Liver (tissue), 9 donors: Measurements from ENCODE around the gene ZBTB17. TPM values are rescaled to one million over a fixed set of nuclear protein-coding genes. Genes with fewer than 3 reads are reported as not detected.

ENCODE experiments used
- DNase-seq: peaks from one replicate; pipeline ENCODE4 v3.0.0-alpha.2; 2017; ENCODE audit warnings: low spot score
- H3K27ac ChIP-seq, 2 donors: one replicate each; pipeline ENCODE4 v1.7.0; 2013; ENCODE audit warnings: inconsistent platforms in 2 of 2, low read length in 2 of 2, control low read depth in 1 of 2, low read depth in 1 of 2, mild to moderate bottlenecking in 1 of 2
- H3K27me3 ChIP-seq, 4 donors: one replicate each; pipeline versions ENCODE4 v1.6.1 to v1.7.0; 2013; ENCODE audit warnings: low read length in 3 of 4, inconsistent platforms in 1 of 4, mild to moderate bottlenecking in 1 of 4, moderate library complexity in 1 of 4; ENCODE audit not compliant: control insufficient read depth in 4 of 4, insufficient read depth in 4 of 4
- H3K36me3 ChIP-seq, 4 donors: one replicate each; pipeline versions ENCODE4 v1.6.1 to v1.7.0; 2013; ENCODE audit warnings: low read length in 3 of 4, mild to moderate bottlenecking in 3 of 4, low read depth in 1 of 4, moderate library complexity in 1 of 4; ENCODE audit not compliant: control insufficient read depth in 4 of 4, insufficient read depth in 3 of 4
- H3K4me1 ChIP-seq, 4 donors: one replicate each; pipeline versions ENCODE4 v1.6.1 to v1.7.0; 2013; ENCODE audit warnings: low read length in 3 of 4, mild to moderate bottlenecking in 3 of 4, moderate library complexity in 1 of 4; ENCODE audit not compliant: control insufficient read depth in 4 of 4, insufficient read depth in 4 of 4
- H3K4me3 ChIP-seq, 3 donors: one replicate each; pipeline versions ENCODE4 v1.6.1 to v1.7.0; 2013; ENCODE audit warnings: low read length in 3 of 3, control low read depth in 1 of 3, low read depth in 1 of 3, mild to moderate bottlenecking in 1 of 3
- H3K9ac ChIP-seq, 2 donors: one replicate each; pipeline ENCODE4 v1.7.0; 2013; ENCODE audit warnings: low read length in 2 of 2, mild to moderate bottlenecking in 2 of 2, moderate library complexity in 2 of 2, control low read depth in 1 of 2, low read depth in 1 of 2
- H3K9me3 ChIP-seq, 4 donors: one replicate each; pipeline versions ENCODE4 v1.6.1 to v1.7.0; 2013; ENCODE audit warnings: low read length in 3 of 4; ENCODE audit not compliant: control insufficient read depth in 4 of 4
- ATF3 ChIP-seq: IDR thresholded peaks from 2 replicates; pipeline ENCODE4 v1.6.1; 2016; ENCODE audit warnings: antibody characterized with exemption
- EGR1 ChIP-seq, 2 donors: IDR thresholded peaks; 2 replicates each; pipeline ENCODE4 v1.6.1; 2016 to 2018; ENCODE audit warnings: antibody characterized with exemption in 2 of 2, low read depth in 2 of 2
- FOXA1 ChIP-seq: IDR thresholded peaks from 2 replicates; pipeline ENCODE4 v1.6.1; 2016; ENCODE audit warnings: antibody characterized with exemption
- FOXA2 ChIP-seq: IDR thresholded peaks from 2 replicates; pipeline ENCODE4 v1.6.1; 2016; ENCODE audit warnings: antibody characterized with exemption
- GABPA ChIP-seq, 2 donors: IDR thresholded peaks in 1 of 2; conservative IDR thresholded peaks in 1 of 2; 2 replicates each; pipeline ENCODE4 v1.6.1; 2016; ENCODE audit warnings: antibody characterized with exemption in 2 of 2, mild to moderate bottlenecking in 1 of 2, moderate library complexity in 1 of 2
- HNF4A ChIP-seq, 2 donors: conservative IDR thresholded peaks; 2 replicates each; pipeline ENCODE4 v1.6.1; 2016; ENCODE audit warnings: antibody characterized with exemption in 2 of 2, mild to moderate bottlenecking in 2 of 2
- HNF4G ChIP-seq: IDR thresholded peaks from 2 replicates; pipeline ENCODE4 v1.6.1; 2016; ENCODE audit warnings: antibody characterized with exemption
- JUND ChIP-seq, 2 donors: IDR thresholded peaks; 2 replicates each; pipeline ENCODE4 v1.6.1; 2016; ENCODE audit warnings: antibody characterized with exemption in 2 of 2
- NR2F2 ChIP-seq: IDR thresholded peaks from 2 replicates; pipeline ENCODE4 v1.6.1; 2016; ENCODE audit warnings: antibody characterized with exemption
- RAD21 ChIP-seq, 2 donors: IDR thresholded peaks; 2 replicates each; pipeline ENCODE4 v1.6.1; 2016; ENCODE audit warnings: antibody characterized with exemption in 2 of 2, mild to moderate bottlenecking in 2 of 2
- RXRA ChIP-seq, 2 donors: IDR thresholded peaks; 2 replicates each; pipeline ENCODE4 v1.6.1; 2017 to 2018; ENCODE audit warnings: antibody characterized with exemption in 2 of 2, mild to moderate bottlenecking in 1 of 2
- TAF1 ChIP-seq: conservative IDR thresholded peaks from 2 replicates; pipeline ENCODE4 v1.6.1; 2016; ENCODE audit warnings: antibody characterized with exemption, mild to moderate bottlenecking
- YY1 ChIP-seq: IDR thresholded peaks from 2 replicates; pipeline ENCODE4 v1.6.1; 2016; ENCODE audit warnings: antibody characterized with exemption, mild to moderate bottlenecking
- WGBS: extraction: QIAGEN DNeasy Blood & Tissue Kit; methylation state at CpG from one replicate; pipeline ENCODE4 v1.1.7; 2013; 5-methylcytosine and 5-hydroxymethylcytosine counted together
- polyA plus RNA-seq, 2 donors: library from polyadenylated mRNA; stranded (reverse) in 1 of 2; unstranded in 1 of 2; fragments of 200-250 nt in 1 of 2; fragments of >200 nt in 1 of 2; fragmentation: Nextera tagmentation in 1 of 2; extraction: Ambion mirVana in 1 of 2; gene quantifications; one replicate each; pipeline versions ENCODE4 v1.2.1 to v1.2.3, GENCODE V29; 2013 to 2015
- total RNA-seq, 2 donors: library from RNA; depleted of rRNA; stranded (reverse); fragments of >200 nt; gene quantifications; one replicate each; pipeline ENCODE4 v1.2.3, GENCODE V29; 2014
- TF ChIP-seq, protein P1 (sequence below): IDR thresholded peaks from 2 replicates; pipeline ENCODE4 v1.6.1; 2016; ENCODE audit warnings: antibody characterized with exemption
- TF ChIP-seq, protein P2 (sequence below): fragments of 150-350 bp; IDR thresholded peaks from 2 replicates; pipeline ENCODE4 v1.5.1; 2017; ENCODE audit warnings: improper control_type of control experiment, low read depth, low read length; ENCODE audit not compliant: missing input control
- TF ChIP-seq, protein P3 (sequence below): IDR thresholded peaks from 2 replicates; pipeline ENCODE4 v1.6.1; 2016; ENCODE audit warnings: antibody characterized with exemption
- donor health status: healthy.
- donor health status: healthy.
- donor health status: healthy.
- donor health status: healthy.
- donor health status: healthy.

The ZBTB17 gene
- total and polyA plus RNA-seq, 4 donors, result 8.9 to 15.1 (median 9.9) TPM

DNA sequence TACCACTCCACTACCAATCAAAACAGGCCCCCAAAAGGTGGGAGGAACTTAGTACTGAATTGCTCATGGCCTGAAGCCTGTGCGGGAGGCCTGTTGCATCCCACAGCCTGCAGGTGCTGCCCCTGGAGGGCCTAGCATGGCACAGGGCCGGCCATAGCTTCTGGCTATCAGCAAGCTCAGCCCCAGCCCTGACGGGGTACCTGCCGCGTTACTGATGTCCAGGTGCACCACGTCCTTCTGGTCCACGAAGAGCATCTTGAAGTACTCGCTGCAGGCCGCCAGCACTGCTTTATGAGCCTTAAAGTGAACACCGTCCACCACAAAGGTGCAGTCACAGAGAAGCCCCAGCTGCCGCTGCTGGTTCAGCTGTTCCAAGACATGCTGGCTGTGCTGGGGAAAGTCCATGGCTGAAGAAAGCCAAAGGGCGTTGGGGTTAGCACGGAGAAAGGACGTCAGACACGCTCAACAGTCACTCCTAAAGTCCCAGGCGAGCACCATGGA is 27.8 kb downstream of the ZBTB17 start:
- peaks cover 9 to 46% (median 12%) of the 10 kb centered on the region in 4 donors for H3K36me3 ChIP-seq
- peaks cover 0 to 4% (median 1%) of the 10 kb centered on the region in 4 donors for H3K4me1 ChIP-seq
- no peak overlapping the region for H3K9ac ChIP-seq
- no peak overlapping the region for H3K27ac ChIP-seq
- no peaks in the 10 kb centered on the region for H3K27me3 ChIP-seq
- WGBS, result 89% methylated on average over 16 of the region's 16 CpGs
- no peak overlapping the region for H3K4me3 ChIP-seq
- no peak for DNase-seq
- no peaks in the 10 kb centered on the region for H3K9me3 ChIP-seq
- no peak for TF ChIP-seq HNF4A (conservative IDR thresholded peaks at IDR 0.05)
- TF ChIP-seq FOXA2, result no peak
- TF ChIP-seq HNF4G, result no peak
- TF ChIP-seq, protein P1, sequence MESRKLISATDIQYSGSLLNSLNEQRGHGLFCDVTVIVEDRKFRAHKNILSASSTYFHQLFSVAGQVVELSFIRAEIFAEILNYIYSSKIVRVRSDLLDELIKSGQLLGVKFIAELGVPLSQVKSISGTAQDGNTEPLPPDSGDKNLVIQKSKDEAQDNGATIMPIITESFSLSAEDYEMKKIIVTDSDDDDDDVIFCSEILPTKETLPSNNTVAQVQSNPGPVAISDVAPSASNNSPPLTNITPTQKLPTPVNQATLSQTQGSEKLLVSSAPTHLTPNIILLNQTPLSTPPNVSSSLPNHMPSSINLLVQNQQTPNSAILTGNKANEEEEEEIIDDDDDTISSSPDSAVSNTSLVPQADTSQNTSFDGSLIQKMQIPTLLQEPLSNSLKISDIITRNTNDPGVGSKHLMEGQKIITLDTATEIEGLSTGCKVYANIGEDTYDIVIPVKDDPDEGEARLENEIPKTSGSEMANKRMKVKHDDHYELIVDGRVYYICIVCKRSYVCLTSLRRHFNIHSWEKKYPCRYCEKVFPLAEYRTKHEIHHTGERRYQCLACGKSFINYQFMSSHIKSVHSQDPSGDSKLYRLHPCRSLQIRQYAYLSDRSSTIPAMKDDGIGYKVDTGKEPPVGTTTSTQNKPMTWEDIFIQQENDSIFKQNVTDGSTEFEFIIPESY, result no peak
- no peak for TF ChIP-seq TAF1
- TF ChIP-seq EGR1 (IDR thresholded peaks at IDR 0.05; ENCODE audit: low read depth in 2 of 2), result no peak

DNA sequence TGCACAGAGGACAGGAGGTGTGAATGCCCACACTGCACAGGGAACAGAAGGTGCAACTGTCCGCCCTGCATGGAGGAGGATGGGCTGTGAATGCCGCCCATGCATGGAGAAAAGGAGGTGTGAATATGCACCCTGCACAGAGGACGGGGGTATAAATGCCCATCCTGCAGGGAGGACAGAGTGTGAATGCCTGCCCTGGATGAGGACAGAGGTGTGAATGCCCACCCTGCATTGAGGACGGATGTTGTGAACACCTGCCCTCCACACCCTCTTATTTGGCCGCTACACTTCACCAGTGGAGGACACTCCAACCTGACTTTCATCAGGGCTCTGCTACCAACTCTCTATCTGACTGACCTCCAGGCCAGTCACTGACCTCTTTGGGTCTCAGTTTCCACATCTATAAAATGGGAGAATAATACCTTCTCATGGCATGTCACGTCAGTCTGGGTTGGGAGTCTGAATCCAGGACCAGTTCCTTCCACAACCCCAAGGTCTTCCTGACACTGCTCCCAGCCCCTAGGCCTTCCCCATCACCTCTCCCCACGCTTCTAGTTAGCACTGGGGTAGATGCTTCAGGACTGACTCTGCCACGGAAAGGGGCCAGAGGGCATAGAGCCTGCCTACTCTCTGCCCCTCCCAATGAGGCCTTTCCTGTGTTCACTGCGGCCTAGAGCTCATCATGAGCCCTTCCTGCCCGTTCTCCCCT is 28.4 kb downstream of the ZBTB17 start:
- Histone ChIP-seq H3K27me3 (no peaks in the 10 kb centered on the region), H3K4me1 (peaks cover 0 to 4% (median 1%) of the 10 kb centered on the region in 4 donors), H3K36me3 (peaks cover 14 to 51% (median 15%) of the 10 kb centered on the region in 4 donors), H3K4me3 (no peak overlapping the region), H3K9ac (no peak overlapping the region), H3K27ac (no peak overlapping the region), H3K9me3 (no peaks in the 10 kb centered on the region)
- no peak for DNase-seq
- 94% methylated on average over 10 of the region's 10 CpGs for WGBS
- no peak for TF ChIP-seq RXRA (IDR thresholded peaks at IDR 0.05)
- TF ChIP-seq, protein P2, sequence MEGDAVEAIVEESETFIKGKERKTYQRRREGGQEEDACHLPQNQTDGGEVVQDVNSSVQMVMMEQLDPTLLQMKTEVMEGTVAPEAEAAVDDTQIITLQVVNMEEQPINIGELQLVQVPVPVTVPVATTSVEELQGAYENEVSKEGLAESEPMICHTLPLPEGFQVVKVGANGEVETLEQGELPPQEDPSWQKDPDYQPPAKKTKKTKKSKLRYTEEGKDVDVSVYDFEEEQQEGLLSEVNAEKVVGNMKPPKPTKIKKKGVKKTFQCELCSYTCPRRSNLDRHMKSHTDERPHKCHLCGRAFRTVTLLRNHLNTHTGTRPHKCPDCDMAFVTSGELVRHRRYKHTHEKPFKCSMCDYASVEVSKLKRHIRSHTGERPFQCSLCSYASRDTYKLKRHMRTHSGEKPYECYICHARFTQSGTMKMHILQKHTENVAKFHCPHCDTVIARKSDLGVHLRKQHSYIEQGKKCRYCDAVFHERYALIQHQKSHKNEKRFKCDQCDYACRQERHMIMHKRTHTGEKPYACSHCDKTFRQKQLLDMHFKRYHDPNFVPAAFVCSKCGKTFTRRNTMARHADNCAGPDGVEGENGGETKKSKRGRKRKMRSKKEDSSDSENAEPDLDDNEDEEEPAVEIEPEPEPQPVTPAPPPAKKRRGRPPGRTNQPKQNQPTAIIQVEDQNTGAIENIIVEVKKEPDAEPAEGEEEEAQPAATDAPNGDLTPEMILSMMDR, result no peak
- TF ChIP-seq NR2F2, result no peak
- TF ChIP-seq GABPA (IDR thresholded peaks at IDR 0.05 in 1 of 2, conservative IDR thresholded peaks at IDR 0.05 in 1 of 2), result no peak
- TF ChIP-seq JUND (IDR thresholded peaks at IDR 0.05), result no peak
- TF ChIP-seq, protein P3, sequence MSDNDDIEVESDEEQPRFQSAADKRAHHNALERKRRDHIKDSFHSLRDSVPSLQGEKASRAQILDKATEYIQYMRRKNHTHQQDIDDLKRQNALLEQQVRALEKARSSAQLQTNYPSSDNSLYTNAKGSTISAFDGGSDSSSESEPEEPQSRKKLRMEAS, result no peak
- no peak for TF ChIP-seq RAD21 (IDR thresholded peaks at IDR 0.05)
- TF ChIP-seq HNF4G, result no peak
- no peak for TF ChIP-seq HNF4A (conservative IDR thresholded peaks at IDR 0.05)
- no peak for TF ChIP-seq ATF3
- TF ChIP-seq, protein P1, result no peak
- TF ChIP-seq YY1, result no peak
- TF ChIP-seq FOXA2, result no peak
- TF ChIP-seq TAF1, result no peak
- no peak for TF ChIP-seq FOXA1
